Measurements from ENCODE around the gene MYCBPAP.

DNA sequence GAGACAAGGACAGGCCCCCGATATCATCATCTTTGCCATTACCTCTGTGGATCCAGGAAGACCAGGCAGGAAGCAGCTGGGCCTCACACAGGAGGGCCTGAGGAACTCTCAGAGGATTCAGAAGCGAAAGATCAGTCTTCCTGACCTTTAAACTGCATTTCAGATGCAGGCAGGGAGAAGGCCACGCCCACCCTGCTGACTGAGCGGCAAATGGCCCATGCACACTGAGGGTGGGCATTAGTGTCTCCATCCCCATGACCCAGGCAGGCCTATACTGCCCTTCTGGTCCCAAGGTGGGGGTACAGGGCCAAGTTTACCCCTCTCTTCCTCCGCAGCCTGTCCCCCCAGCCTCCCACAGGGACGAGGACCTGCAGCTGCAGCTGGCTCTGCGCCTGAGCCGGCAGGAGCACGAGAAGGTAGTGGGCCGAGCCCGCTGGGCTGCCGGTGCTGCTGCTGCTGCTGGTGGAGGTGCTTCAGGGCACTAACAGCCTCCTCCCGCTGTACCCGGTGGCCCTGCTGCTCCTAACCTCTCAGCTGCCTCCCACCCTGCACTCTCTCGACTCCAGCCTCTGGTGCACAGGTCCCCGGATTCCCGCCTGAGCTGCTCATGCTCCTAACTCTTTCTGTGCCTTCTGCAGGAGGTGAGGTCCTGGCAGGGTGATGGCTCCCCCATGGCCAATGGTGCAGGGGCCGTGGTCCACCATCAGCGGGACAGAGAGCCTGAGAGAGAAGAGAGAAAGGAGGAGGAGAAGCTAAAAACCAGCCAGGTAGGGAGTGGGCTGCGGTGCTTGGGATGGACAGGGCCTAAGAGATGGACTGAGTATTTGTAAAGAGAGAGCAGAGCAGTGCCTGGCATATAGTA, 30.5 kb downstream of the MYCBPAP start:
- TF ChIP-seq CTCF (conservative IDR thresholded peaks at IDR 0.05 in 1 of 2, IDR thresholded peaks at IDR 0.05 in 1 of 2; ENCODE audit: low read depth in 1 of 2, low read length in 2 of 2) = no peak
- no peak for TF ChIP-seq EZH2 (IDR thresholded peaks at IDR 0.05; ENCODE audit: low read length, missing control alignments)
